GM19351 (cell line): ENCODE data around the gene CEACAM8.
"Not testable (repeated sequence)": the region's sequence is repeated elsewhere in the genome, so short reads cannot be mapped to it uniquely, and the experiment has no call there.

Source experiments
- ATAC-seq: cut with Tn5 transposase; IDR thresholded peaks from one replicate; pipeline ENCODE4 v1.9.1; 2021; ENCODE audit warnings: mild to moderate bottlenecking, moderate library complexity; ENCODE audit not compliant: unreplicated experiment

Gene CEACAM8

DNA sequence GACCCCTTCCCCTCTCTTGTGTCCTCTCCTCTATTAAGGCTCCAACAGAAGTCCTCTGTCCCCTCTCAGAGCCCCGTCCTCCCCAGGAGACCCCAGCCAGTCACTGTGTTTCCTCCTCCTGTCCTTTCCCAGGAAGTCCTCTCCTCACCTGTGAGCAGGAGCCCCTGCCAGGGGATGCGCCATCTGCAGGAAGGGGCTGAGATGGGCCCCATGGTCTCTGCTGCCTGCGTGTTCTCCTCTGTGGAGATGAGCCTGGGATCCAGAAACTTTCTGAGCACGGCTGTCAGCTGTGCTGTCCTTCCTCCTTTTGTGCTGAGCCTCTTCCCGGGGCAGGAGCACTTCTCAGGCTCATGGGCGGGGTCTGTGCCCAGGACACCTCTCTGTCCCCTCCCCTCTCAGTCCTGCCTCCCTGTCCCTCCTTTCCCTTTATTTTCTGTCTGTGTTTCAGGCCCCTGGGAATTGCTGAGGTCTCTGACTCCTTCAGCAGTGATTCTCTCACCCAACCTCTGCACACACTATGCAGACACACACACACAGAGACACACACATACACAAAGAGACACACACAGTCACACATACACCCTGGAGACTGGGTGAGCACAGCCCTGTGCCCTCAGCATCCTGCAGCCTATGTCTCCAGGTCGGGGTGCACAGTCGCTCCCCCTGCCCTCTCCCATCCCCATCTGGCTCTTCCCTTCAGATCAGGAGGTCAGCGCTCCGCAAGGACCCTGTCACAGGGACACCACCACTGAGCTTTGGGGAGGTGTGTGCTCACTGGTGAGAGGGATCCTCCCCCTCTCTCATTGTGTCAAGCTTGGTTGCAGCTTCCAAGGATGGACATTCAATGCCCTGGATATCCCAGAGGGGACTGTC lies at the start of gene CEACAM8:
TSS of gene CEACAM8 (minus strand) at position 308 of the 873 bp plus-strand sequence. CDS start at position 212, 96 bp downstream.
- no peak for ATAC-seq

DNA sequence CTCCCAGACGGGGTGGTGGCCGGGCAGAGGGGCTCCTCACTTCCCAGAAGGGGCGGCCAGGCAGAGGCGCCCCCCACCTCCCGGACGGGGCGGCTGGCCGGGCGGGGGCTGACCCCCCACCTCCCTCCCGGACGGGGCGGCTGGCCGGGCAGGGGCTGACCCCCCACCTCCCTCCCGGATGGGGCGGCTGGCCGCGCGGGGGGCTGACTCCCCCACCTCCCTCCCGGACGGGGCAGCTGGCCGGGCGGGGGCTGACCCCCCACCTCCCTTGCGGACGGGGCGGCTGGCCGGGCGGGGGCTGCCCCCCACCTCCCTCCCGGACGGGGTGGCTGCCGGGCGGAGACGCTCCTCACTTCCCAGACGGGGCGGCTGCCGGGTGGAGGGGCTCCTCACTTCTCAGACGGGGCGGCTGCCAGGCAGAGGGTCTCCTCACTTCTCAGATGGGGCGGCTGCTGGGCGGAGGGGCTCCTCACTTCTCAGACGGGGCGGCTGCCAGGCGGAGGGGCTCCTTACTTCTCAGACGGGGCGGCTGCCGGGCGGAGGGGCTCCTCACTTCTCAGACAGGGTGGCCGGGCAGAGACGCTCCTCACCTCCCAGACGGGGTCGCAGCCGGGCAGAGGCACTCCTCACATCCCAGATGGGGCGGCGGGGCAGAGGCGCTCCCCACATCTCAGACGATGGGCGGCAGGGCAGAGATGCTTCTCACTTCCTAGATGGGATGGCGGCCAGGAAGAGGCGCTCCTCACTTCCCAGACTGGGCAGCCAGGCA lies 44.8 kb upstream of the CEACAM8 start:
- ATAC-seq = not testable (repeated sequence)

DNA sequence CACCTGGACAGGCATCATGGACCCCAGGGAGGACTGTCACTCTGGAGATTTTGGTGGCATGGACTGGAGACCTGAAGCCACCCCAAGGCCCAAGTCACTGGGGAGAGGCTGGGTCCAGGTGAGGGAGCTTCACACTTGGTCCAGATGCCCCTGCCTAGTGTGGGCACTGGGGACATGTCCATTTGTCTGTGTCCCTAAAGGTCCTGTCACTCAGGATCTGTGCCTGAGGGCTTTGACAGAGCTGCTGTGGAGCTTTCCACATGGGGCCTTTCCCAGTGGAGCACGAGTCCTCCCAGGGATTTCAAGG lies 40.5 kb upstream of the CEACAM8 start:
- no peak for ATAC-seq

DNA sequence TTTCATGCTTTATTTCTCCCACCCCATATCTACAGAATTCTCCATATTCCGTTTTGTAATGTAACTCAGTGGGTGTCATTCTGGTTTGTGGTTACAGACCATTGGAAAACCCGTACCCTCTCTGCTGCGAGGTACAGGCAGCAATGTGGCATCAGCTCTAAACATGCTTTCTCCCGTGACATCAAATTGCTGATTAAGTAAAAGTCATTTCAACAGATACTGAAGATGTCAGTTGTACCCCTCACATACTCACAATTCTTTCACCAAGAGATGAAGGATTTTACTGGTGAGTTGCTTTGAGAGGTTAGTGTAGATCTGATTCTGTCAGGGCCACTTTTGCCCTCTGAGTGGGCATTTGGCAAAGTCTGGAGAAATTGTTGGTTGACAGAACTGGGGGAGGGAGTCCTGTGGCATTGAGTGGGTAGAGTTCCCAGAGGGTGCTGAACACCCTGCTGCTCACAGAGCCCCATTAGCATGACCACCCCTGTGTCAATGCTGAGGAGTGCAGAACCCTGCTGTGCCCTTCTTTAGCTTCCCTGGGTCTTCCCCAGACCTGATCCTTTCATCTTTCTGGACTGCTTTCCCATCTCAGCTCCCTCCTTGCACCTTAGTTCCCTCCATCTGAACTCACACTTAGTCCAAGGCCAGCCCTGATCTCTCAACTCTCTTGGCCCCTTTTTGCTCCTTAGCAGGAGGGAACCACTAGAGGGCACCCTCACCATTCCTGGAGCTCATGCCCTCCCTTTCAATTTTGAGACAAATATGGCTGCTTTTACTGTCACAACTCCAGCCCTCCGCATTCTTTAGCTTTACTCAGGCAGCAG lies 39.9 kb upstream of the CEACAM8 start:
- ATAC-seq = no peak

DNA sequence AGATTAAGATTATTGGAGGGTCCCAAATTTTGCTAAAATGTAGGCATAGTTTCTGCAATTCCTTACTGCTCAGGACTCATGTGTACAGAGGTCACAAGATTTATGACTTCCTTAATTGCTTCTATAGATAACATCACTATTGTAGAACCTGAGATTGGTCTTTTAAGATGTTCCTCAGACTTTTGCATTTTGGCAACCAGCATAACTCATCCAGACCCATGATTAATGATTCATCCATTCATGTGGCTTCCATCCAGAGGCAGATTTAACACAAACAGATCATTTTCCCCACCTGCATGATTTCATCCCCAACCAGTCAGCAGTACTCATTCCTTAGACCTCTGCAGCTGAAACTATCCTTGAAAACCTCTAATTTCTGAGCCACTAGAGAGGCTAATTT lies 34.5 kb upstream of the CEACAM8 start:
- no peak for ATAC-seq

DNA sequence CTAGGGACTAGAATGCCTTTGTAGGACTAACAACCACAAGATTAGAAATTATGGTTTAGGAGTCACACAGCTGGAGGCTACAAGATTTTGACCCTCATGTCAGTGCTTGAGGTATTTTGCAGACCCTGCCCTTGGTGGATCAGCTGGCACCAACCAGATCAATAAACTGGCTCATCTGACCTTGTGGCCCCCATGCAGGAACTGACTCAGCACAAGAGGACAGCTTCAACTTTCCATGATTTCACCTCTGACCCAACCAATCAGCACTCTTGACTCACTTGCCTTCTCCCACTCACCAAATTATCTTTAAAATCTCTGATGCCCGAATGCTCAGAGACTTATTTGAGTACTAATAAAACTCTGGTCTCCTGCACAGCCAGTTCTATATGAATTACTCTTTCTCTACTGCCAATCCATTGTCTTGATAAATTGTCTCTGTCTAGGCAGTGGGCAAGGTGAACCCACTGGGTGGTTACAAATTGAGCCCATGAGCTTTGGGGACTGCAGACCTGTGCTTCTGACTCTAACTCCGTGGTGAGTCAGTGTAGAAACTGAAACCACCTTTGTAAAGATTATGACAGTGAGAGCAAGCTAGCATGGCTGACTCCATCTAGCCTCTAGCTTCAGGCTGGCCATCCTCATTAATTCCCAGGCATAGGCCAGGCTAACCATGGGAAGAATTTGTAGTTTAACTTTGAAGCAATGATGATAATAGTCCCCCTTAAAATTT lies 33.9 kb upstream of the CEACAM8 start:
- peak; percentile 58 for ATAC-seq

DNA sequence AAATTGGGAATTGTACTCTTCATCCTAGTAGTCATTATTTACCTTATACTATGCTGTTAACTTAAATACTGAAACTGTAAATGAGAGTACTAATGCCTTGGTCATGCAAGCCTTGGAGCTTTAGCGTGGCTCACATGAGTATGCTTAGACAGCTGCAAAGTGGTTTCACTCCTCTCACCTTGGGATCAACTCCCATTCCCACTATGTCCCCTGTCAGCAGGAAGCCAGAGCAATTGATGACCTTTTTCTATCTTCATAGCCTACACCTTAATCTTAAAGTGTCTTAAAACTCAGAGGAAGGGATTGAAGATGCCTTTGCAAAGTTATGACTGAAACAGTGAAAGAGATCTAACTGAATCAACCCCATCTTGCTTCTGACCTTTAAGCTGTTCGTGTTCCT lies 33.2 kb upstream of the CEACAM8 start:
- no peak for ATAC-seq

DNA sequence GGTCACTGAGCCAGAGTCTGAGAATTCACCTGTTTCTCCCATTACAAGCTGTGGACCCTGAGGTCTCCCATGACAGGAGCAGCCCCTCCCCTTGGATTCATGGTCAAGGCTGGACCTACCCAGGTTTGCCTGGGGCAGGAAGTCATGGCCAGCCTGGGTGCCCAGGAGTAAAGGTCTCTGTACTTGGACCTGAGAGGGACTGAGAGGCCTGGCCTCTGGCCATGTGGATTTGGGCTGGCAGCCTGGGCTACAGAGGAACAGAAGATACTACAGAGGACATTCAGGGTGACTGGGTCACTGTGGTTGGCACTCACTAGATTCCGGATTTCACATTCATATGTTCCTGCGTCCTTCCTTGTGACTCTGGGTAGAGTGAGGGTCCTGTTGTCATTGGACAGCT lies 31.5 kb upstream of the CEACAM8 start:
- no peak for ATAC-seq

DNA sequence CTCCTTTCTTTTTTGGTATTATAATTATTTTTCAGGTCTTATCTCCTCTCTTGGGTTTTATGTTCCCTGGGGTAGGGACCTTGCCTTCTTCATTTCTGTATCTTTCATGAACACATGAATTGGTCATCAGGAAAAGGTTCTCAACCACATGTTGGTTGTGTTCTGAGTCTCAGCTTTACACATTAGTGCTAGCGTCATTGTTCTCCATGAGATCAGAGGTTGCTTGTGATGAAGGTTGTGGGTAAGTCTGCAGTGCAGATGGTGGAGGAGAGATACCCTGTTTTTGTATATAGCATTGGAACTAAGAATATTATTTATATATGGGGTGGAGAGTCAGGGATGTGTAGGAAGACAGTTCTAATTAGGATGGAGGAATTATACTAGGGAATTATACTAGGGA lies 24.5 kb upstream of the CEACAM8 start:
- no peak for ATAC-seq

DNA sequence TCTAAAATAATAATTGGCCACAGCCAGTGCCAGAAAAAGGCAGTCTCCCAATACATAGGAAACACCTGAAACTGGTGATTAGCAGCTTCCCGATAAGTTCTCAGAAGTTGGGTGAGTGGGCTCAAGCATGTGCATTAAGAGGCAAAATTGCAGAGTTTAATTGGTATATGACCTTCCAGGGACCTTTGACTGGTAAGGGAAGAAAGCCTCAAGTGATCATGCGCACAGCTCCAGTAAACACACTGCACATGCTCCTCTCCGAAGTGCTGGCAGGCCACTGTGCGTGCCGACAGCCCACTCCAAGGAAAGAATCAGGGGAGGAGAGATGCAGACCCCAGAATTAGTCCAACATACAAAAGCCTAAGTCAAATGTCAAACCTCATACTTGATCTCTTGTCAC lies 18.9 kb upstream of the CEACAM8 start:
- ATAC-seq = no peak

DNA sequence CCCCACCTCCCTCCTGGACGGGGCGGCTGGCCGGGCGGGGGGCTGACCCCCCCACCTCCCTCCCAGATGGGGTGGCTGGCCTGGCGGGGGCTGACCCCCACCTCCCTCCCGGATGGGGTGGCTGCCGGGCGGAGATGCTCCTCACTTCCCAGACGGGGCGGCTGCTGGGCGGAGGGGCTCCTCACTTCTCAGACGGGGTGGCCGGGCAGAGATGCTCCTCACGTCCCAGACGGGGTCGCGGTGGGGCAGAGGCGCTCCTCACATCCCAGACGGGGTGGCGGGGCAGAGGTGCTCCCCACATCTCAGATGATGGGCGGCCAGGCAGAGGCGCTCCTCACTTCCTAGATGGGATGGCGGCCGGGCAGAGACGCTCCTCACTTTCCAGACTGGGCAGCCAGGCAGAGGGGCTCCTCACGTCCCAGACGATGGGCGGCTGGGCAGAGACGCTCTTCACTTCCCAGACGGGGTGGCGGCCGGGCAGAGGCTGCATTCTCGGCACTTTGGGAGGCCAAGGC lies 15.7 kb upstream of the CEACAM8 start:
- ATAC-seq = not testable (repeated sequence)

DNA sequence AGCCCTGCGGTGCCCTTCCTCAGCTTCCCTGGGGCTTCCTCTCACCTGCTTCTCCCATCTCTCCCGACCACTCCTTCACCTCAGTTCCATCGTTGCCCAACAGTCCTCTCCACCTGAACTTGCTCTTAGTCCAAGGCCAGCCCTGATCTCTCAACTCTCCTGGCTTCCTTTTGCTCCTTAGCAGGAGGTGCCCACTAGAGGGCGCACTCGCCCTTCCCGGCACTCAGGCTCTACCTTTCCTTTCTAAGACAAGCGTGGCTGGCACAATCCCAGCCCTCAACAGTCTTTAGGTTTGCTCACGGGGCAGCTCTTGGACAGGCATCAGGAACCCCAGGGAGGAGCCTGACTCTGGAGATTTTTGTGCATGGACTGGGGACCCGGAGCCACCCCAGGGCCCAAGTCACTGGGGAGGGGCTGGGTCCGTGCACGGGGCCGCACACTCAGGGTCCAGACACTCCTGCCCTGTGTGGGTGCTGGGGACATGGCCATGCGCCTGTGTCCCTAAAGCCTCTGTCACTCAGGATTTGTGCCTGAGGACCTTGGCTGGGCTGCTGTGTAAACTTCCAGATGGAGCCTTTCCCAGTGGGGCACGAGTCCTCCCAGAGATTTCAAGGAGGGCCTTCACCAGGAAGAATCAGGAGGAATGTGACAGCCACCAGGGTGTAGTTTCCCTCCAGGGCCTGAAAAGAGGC lies 12.1 kb upstream of the CEACAM8 start:
- ATAC-seq = no peak

DNA sequence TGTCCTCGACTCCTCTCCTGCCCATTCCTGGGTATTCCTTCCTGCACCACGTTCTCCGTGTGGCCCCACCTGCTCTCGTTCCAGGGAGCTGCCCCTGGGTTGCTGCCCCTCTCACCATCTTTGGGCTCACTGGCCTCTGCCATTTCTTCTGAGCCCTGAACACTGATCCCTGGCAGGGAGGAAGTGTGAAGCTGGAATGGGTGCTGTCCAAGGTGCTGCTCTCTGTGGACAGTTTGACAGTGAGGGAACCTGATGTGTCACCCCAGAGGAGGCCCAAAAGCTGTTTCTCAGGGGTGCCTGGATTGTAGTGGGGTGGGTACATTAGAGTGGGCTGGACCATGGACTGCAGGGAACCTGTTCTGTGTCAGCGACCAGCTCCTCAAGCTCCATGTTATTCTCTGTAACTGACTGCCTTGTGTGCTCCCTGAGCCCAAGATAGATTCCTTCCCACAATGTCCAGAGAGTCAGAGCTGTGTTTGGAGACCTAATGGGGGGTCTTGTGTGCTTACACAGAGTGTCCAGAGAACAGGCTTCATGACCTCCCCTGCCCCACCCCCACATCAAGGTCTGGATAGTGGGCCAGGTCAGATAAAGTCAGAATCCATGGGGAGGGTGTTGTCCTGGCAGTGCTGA lies 7.2 kb upstream of the CEACAM8 start:
- ATAC-seq = no peak

DNA sequence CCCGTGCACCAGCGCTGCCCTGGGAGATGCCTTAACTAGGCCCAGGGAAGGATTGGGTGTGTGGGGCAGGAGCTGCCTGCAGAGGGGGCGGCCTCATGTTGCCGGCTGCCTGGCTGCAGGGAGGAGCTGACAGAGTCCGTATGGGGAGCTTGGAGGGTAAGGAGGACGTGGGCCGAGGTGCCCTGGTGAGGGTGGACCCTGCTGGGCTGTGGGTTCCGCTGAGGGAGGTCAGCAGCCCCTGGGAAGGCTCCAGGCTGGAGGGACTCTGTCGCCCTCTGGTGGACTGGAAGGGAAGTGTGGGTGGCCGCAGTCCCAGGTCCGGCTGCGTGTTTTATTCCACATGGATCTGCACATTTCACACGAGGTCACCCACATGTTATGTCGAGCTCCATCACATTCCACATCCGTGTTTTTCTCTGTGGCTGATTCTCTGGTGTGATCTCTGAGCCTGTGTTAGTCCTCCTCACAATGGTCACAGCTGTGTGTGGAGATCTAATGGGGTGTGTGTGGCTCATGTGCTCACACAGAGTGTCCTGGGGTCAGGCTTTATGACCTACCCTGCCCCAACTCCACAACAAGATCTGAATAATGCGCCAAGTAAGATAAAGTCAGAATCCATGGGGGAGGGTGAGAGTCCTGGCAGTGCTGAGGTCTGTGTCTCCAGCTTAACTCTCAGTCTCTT lies 1.8 kb upstream of the CEACAM8 start:
- ATAC-seq = no peak

DNA sequence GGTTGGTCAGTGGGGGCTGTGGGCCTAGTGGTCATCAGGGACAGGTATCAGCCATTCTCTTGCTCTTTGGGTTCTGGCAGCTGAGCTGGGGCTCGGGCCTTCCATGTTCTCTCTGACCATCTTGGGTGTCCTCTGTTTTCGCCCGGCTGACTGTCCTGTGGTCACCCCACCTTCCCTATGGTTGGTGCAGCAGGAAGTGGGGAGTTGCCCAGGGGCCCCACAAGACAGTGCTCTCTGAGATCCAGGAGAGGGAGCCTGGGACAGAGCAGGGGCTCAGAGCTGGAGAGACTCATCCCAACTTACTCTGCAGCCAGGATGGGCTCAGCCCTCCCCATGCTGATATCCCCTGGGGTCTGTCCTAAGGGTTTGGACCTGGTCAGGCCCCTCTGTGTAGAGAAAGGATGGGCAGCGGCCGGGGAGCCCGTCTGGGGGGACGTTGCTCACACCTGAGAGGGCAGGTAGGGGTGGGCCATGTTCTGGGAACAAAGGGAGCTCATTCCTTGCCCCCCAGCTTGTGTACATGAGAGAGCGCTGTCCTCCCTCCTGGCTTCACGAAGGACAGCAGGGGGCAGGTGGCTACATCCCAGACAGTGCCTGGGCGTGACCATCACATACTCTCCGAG lies 937 bp upstream of the CEACAM8 start:
- no peak for ATAC-seq

DNA sequence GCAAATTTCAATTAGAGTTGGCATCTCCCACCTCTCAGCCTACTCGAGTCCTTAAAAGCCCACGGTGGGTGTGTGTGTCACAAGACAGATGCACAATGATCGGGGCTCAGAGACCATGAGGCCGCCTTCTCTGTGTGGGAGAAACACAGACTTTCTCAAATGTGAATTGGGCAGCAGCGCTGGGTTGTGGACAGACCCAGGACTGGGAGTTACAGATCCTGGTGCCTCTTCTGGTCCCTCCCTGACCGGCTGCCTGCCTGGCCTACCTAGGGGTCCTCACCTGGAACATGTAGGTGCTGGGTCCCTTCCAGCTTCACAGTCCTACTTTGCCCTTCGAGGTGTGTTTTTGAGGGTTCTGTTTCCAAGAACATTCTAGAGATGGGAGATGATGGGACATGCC lies 4.9 kb downstream of the CEACAM8 start:
- ATAC-seq = no peak

DNA sequence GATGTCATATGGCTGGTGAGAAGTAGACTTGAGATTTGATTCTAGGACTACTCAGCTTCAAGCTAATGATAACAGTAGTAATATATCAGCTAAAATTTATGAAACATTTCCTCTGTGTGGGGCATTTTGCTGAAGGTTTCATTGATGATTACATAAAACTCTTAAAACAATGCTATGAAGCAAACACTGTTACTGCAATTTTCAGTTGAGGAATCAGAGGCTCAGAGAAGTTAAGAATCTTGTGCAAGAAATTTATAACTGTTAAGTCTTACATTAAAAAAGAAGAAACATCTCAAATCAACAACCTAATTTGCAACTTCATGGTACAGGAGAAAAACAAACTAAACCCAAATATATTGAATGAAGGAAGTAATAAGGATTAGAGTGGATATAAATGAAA lies 10.3 kb downstream of the CEACAM8 start:
- no peak for ATAC-seq

DNA sequence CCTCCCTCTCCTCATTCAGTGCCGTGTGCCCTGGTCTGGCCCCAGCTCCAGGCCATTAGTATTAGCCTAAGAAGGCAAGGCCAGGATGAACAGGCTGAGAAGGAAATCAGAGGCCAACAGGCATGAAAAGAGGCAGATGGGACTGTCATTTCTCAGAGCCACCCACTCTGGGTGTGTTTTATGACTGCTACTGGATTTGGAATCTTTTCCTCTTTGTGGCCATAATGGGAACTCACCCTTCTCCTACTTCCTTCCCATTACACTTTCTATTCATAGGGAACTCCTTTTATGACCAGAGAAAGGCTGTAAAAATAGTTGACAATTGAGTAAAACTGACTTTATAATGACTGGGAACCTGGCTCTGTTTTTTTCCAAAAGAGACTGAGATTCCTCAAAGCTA lies 17.7 kb downstream of the CEACAM8 start:
- no peak for ATAC-seq

DNA sequence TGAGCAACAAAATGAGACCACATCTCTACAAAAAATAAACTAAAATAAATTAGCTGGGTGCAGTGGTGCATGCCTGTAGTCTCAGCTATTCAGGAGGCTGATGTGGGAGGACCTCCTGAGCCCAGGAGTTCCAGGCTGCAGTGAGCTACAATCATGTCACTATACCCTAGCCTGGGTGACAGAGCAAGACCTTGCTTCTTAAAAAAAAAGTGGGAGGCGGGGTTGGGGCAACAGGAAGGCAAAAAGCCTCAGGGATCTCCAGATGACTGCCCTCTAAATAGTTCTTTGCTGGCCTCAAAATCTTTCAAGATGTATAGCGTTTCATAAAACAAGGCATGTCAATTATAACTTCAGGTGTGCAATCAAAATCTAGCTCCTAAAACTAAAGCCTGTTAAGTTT lies 18.5 kb downstream of the CEACAM8 start:
- ATAC-seq = no peak
